Adrenal gland (tissue), 12 donors: Measurements from ENCODE around the gene OR2A42. TPM values are rescaled to one million over a fixed set of nuclear protein-coding genes. Genes with fewer than 3 reads are reported as not detected.
"Not testable (repeated sequence)": the region's sequence is repeated elsewhere in the genome, so short reads cannot be mapped to it uniquely, and the experiment has no call there.

Source experiments
- DNase-seq, 7 donors: peaks; one replicate each; pipeline ENCODE4 v3.0.0-alpha.2; 2019 to 2020
- H3K27ac ChIP-seq, 5 donors: fragments of 200-600 bp; sonication (generic) in 4 of 5; 1 replicate in 3 of 5; 2 replicates in 2 of 5; pipeline versions ENCODE4 v1.5.1 to v1.8.0; 2016 to 2020; ENCODE audit warnings: mild to moderate bottlenecking in 1 of 5
- H3K27me3 ChIP-seq: fragments of 200-600 bp; 2 replicates; pipeline ENCODE4 v1.8.0; 2021
- H3K36me3 ChIP-seq, 2 donors: fragments of 200-600 bp; replicated peaks in 1 of 2; 1 replicate in 1 of 2; 2 replicates in 1 of 2; pipeline versions ENCODE4 v1.5.1 to v1.8.0; 2018 to 2022
- H3K4me1 ChIP-seq, 2 donors: fragments of 200-600 bp; replicated peaks in 1 of 2; 1 replicate in 1 of 2; 2 replicates in 1 of 2; pipeline versions ENCODE4 v1.5.1 to v1.8.0; 2018 to 2021
- H3K4me3 ChIP-seq, 4 donors: fragments of 200-600 bp; sonication (generic) in 3 of 4; one replicate each; pipeline ENCODE4 v1.5.1; 2016 to 2018
- H3K9me3 ChIP-seq, 3 donors: fragments of 200-600 bp; sonication (generic) in 1 of 3; replicated peaks in 1 of 3; 1 replicate in 2 of 3; 2 replicates in 1 of 3; pipeline versions ENCODE4 v1.5.1 to v1.8.0; 2016 to 2021
- WGBS, 4 donors: extraction: QIAGEN DNeasy Blood & Tissue Kit in 2 of 4; methylation state at CpG; one replicate each; pipeline versions ENCODE4 v1.1.5 to v1.1.7; 2013 to 2017; 5-methylcytosine and 5-hydroxymethylcytosine counted together
- intact Hi-C, 2 donors: fragments of 100-400 bp; cut with DNase I; formaldehyde crosslinking; loops; one replicate each; pipeline versions ENCODE4 v1.14.1 to v1.15.0; 2022 to 2023
- polyA plus RNA-seq, 3 donors: library from polyadenylated mRNA; stranded (reverse); fragments of 200-250 nt in 2 of 3; fragments of 350-450 nt in 1 of 3; fragmentation: Illumina TruSeq in 1 of 3; extraction: RNeasy Lipid Tissue Mini Kit (QIAGEN cat#74804) in 1 of 3; gene quantifications; one replicate each; pipeline ENCODE4 v1.2.3, GENCODE V29; 2013 to 2014
- total RNA-seq, 9 donors: library from RNA; depleted of rRNA in 4 of 9; stranded (reverse); fragments of >200 nt in 4 of 9; fragments of 120-200 nt in 1 of 9; fragmentation: NEBNext Ultra II Directional in 1 of 9; extraction: Animal tissue kit (Norgen Biotek cat#: 25700) in 1 of 9; gene quantifications; one replicate each; pipeline versions ENCODE4 v1.1.0 to v1.2.4, GENCODE V29; 2013 to 2023
- TF ChIP-seq, protein P1 (sequence below), 6 experiments: fragments of 450-650 bp in 4 of 6; fragments of 200-600 bp in 2 of 6; sonication (generic) in 1 of 6; IDR thresholded peaks; 1 replicate in 5 of 6; 2 replicates in 1 of 6; pipeline versions ENCODE4 v1.5.1 to v1.8.0; 2016 to 2021; ENCODE audit warnings: antibody characterized with exemption in 6 of 6, mild to moderate bottlenecking in 2 of 6, moderate library complexity in 1 of 6
- donor health status: healthy with polysubstance abuse.
- donor health status: Bipolar disorder and iron deficiency.
- donor health status: DM: yes; HTN: yes; CAD: no.
- donor health status: DM: no; HTN: no; CAD: no.
- donor health status: DM: no; HTN: no; CAD: no.
- donor health status: DM: yes; HTN: yes; CAD: no.

Gene OR2A42
- total and polyA plus RNA-seq, 12 donors, result 0.07 to 0.18 (median 0.12) TPM; not detected in 6

DNA sequence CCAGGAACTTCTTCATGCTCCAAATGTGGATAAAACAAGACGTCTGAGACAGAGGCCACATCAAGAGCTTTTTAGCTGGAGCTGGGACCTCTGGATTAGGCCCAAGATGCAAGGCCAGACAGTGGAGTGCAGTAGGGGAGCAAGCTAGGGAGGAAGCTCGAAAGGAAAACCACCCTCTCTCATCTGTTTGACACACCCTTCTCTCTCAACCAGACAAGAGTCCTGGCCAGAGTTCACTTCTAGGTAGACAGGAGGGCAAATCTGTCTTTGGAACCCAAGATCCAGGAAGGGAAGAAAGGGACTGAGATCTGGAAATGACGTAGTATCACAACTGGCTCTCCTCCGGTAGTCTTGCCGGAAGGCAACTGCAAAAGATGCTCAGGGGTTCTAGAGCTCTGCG, 45.0 kb downstream of the OR2A42 start:
- H3K4me1 ChIP-seq, H3K9me3 ChIP-seq, H3K4me3 ChIP-seq, intact Hi-C loops, DNase-seq, H3K27me3 ChIP-seq, H3K36me3 ChIP-seq, H3K27ac ChIP-seq: not testable (repeated sequence)
- WGBS, 4 donors, result no CpG with 5 or more reads among the region's 6 CpGs

DNA sequence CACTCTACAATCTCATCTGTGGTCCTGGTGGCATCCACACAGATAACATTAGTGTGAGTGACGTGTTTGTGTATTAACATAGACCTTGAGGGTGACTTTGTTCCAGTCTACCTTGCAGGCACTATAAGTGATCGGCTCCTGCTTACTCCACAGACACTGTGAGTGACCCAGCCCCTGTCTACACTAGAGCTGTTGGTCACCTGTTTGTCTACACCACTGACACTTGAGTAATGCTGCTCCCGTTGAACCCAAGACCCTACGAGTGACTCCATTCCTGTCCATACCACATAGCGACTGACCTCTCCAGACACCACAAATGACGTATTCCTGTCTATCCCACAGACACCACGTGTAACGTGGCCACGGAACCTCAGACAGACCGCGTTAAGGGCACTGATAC, 45.6 kb downstream of the OR2A42 start:
- H3K9me3 ChIP-seq, DNase-seq, H3K27me3 ChIP-seq, H3K36me3 ChIP-seq, H3K4me3 ChIP-seq, H3K27ac ChIP-seq, H3K4me1 ChIP-seq, intact Hi-C loops: not testable (repeated sequence)
- no CpG with 5 or more reads among the region's 11 CpGs for WGBS, 4 donors

DNA sequence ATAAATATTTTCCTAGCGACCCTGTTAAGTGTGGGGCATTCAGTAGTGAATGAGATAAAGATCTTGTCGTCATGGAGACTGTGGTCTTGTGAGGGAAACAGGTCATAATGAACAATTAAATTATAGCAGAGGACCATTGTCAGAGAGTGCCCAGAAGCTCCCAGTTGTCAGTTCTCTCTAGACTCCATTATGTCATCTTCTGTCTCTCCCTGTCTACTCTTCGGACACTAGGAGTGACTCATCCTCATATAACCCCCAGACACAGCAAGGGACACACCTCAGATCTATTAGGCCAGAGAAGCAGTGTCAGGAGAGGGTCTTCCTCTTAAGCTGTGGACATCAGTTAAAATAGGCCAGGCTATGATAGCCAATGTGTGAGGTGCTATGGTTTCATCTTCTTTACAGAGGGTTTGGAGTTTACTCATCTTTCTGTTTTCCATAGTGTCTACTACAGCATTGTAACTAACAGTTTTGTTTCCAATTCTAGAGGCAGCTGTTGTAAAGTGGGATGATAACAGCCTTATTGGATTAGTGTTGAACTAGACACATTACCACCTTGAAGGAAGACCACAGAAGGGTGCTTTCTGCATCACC, 50.7 kb downstream of the OR2A42 start:
- H3K9me3 ChIP-seq, intact Hi-C loops, H3K36me3 ChIP-seq, H3K4me1 ChIP-seq, DNase-seq, H3K27ac ChIP-seq, H3K27me3 ChIP-seq, H3K4me3 ChIP-seq: not testable (repeated sequence)
- WGBS, 4 donors, result no CpG with 5 or more reads among the region's 3 CpGs

DNA sequence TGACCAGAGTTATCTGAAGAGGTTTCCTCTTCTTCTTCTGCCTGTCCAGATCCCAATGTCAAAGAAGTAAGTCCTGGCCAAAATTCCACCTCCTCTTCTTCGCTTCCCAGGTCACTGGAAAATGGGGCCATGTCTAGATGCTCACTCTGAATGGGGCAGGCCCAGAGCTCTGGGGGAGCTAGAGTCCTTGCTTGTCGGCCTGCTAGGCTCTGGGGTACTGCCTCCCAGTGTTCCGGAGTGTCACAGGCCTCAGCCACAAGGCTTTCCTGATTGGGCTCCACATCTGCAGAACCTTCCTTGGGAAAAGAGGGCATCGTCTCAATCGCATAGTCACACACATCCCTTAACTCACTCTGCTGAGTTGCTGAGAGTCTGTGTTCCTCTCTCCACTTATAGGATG, 51.6 kb downstream of the OR2A42 start:
- H3K36me3 ChIP-seq, H3K9me3 ChIP-seq, DNase-seq, H3K4me1 ChIP-seq, H3K27ac ChIP-seq, H3K4me3 ChIP-seq, intact Hi-C loops, H3K27me3 ChIP-seq: not testable (repeated sequence)
- WGBS, 4 donors, result no CpG with 5 or more reads among the region's 5 CpGs

DNA sequence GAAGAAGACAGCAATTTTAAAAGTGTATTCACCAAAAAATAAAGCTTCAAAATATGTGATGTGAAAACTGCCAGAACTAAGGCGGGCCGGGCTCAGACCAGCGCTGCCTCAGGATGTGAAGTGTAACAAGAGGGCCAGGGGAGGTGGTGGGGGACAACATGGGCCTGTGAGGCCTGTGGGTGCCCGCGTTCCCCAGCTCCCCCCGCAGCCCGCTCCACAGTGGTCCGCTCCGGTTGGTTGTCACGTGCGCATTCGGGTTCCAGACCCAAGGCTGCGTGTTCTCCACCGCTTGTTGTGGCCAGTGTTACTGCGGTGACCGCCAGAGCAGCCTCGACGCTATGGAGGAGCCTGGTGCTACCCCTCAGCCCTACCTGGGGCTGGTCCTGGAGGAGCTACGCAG, 56.2 kb downstream of the OR2A42 start, which contains the start of gene CTAGE4:
TSS of gene CTAGE4 (plus strand) at position 301 of the 400 bp plus-strand sequence. CDS start at position 339, 38 bp downstream.
- H3K4me3 ChIP-seq, DNase-seq, H3K27me3 ChIP-seq, H3K4me1 ChIP-seq, H3K36me3 ChIP-seq, H3K27ac ChIP-seq, H3K9me3 ChIP-seq, intact Hi-C loops: not testable (repeated sequence)
- WGBS, 4 donors, result 67% methylated on average over 1 of the region's 19 CpGs; no CpG with 5 or more reads in 3 of the 4 donors

DNA sequence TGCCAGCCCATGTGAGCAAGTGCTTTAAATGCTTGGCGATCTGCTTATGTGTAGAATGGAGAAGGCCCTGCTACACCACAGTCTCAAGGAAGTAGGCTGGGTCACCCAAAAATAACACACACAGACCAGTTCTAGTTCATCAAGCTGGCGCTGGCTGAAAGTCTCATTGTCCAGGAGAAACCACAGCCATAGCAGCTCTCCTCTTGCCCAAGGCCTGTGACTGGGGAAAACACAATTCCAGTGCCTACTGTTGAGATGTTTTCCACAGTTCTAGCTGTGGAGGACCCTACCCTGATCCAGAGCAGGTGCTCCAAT, 60.3 kb downstream of the OR2A42 start:
- DNase-seq, intact Hi-C loops, H3K36me3 ChIP-seq, H3K4me1 ChIP-seq, H3K4me3 ChIP-seq, H3K27ac ChIP-seq, H3K27me3 ChIP-seq, H3K9me3 ChIP-seq: not testable (repeated sequence)
- WGBS, 4 donors, result 63 to 68% methylated on average over 1 of the region's 2 CpGs; no CpG with 5 or more reads in 2 of the 4 donors

DNA sequence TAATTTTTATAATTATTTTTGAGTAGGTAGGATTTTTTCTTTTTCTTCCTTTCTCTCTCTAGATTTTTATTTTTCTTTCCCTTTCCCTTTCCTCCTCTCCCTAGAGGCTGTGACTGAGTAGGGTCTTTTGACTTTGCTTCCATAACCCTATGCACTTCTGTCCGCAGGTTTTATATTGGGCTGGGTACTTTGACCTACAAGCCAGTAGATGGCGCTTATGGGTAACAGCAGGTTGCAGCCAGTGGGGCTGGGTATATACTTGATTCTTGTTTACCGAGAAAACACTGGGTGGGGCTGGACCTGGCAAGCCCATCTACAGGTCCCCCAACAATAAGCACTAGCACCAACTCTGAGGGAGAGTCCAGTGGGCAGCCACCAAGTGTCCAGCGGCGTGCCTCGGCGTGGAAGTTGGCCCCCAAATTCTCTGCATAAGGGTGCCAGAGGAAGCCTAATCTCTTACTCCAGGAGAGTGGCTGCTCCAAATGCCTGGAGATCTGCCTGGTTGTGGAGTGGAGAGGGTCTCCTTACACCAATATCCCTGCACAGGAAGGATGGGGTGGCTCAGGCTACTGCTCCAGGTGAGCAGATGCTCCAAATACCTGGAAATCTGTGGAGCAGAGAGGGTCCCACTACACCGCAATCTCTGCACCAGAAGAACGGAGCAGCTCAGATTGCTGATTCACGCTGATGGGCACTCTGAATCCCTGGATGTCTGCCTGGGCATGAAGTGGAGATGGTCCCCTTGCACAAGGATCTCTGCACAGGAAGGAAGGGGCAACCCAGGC, 60.8 kb downstream of the OR2A42 start:
- H3K9me3 ChIP-seq, H3K27me3 ChIP-seq, H3K4me1 ChIP-seq, H3K36me3 ChIP-seq, H3K27ac ChIP-seq, H3K4me3 ChIP-seq, intact Hi-C loops: not testable (repeated sequence)
- TF ChIP-seq, protein P1, sequence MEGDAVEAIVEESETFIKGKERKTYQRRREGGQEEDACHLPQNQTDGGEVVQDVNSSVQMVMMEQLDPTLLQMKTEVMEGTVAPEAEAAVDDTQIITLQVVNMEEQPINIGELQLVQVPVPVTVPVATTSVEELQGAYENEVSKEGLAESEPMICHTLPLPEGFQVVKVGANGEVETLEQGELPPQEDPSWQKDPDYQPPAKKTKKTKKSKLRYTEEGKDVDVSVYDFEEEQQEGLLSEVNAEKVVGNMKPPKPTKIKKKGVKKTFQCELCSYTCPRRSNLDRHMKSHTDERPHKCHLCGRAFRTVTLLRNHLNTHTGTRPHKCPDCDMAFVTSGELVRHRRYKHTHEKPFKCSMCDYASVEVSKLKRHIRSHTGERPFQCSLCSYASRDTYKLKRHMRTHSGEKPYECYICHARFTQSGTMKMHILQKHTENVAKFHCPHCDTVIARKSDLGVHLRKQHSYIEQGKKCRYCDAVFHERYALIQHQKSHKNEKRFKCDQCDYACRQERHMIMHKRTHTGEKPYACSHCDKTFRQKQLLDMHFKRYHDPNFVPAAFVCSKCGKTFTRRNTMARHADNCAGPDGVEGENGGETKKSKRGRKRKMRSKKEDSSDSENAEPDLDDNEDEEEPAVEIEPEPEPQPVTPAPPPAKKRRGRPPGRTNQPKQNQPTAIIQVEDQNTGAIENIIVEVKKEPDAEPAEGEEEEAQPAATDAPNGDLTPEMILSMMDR (IDR thresholded peaks at IDR 0.05), result peak; percentile 15 to 65 (median 50)
- DNase-seq, result peak in 3 of 7 donors; percentile 17 to 57 (median 24)
- WGBS, 4 donors, result 0 to 41% (median 25%) methylated on average over 2 to 10 of the region's 10 CpGs

Other genes starting within 250 kb of the OR2A42 start
- not detected for gene OR6B1, start 239.3 kb downstream of the OR2A42 start, total RNA-seq
- gene OR6B1, start 239.3 kb downstream of the OR2A42 start, polyA plus RNA-seq, result under 1 TPM in 1 of 3 donors, not detected in 2; under 0.01 TPM
- under 1 TPM in 1 of 9 donors, not detected in 8; under 0.01 TPM for gene OR2A5, start 190.7 kb downstream of the OR2A42 start, total RNA-seq
- not detected for gene OR2A5, start 190.7 kb downstream of the OR2A42 start, polyA plus RNA-seq
- not detected for gene OR2A25, start 169.8 kb downstream of the OR2A42 start, total RNA-seq
- not detected for gene OR2A25, start 169.8 kb downstream of the OR2A42 start, polyA plus RNA-seq
- gene OR2A12, start 153.3 kb downstream of the OR2A42 start, total RNA-seq, result not detected
- gene OR2A12, start 153.3 kb downstream of the OR2A42 start, polyA plus RNA-seq, result not detected
- gene OR2A2, start 130.0 kb downstream of the OR2A42 start, total RNA-seq, result not detected
- gene OR2A2, start 130.0 kb downstream of the OR2A42 start, polyA plus RNA-seq, result not detected
- gene OR2A14, start 116.4 kb downstream of the OR2A42 start, total RNA-seq, result not detected
- gene OR2A14, start 116.4 kb downstream of the OR2A42 start, polyA plus RNA-seq, result not detected
- gene CTAGE4, start 56.1 kb downstream of the OR2A42 start, total RNA-seq, result 1 to 10 TPM in 1 of 9 donors, under 1 TPM in 5, not detected in 3; 0.23 to 2.3 (median 0.35) TPM
- 1 to 10 TPM in 1 of 3 donors, under 1 TPM in 1, not detected in 1; 0.88 to 1.1 TPM for gene CTAGE4, start 56.1 kb downstream of the OR2A42 start, polyA plus RNA-seq
- 1 to 10 TPM in 7 of 9 donors, under 1 TPM in 2; 0.44 to 2.9 (median 1.1) TPM for gene ARHGEF35, start 43.8 kb downstream of the OR2A42 start, total RNA-seq
- gene ARHGEF35, start 43.8 kb downstream of the OR2A42 start, polyA plus RNA-seq, result 1 to 10 TPM; 1.5 to 2.8 (median 1.8) TPM
- gene OR2A7, start 25.2 kb upstream of the OR2A42 start, total RNA-seq, result 1 to 10 TPM in 2 of 9 donors, under 1 TPM in 6, not detected in 1; 0.36 to 3.2 (median 0.88) TPM
- under 1 TPM in 2 of 3 donors, not detected in 1; 0.37 to 0.40 TPM for gene OR2A7, start 25.2 kb upstream of the OR2A42 start, polyA plus RNA-seq
- 1 to 10 TPM in 1 of 9 donors, under 1 TPM in 2, not detected in 6; 0.22 to 1.9 (median 0.87) TPM for gene CTAGE8, start 29.7 kb upstream of the OR2A42 start, total RNA-seq
- under 1 TPM in 2 of 3 donors, not detected in 1; 0.24 to 0.40 TPM for gene CTAGE8, start 29.7 kb upstream of the OR2A42 start, polyA plus RNA-seq
- gene OR2A1, start 72.8 kb upstream of the OR2A42 start, total RNA-seq, result under 1 TPM in 3 of 9 donors, not detected in 6; 0.11 to 0.20 (median 0.14) TPM
- under 1 TPM in 2 of 3 donors, not detected in 1; 0.13 to 0.16 TPM for gene OR2A1, start 72.8 kb upstream of the OR2A42 start, polyA plus RNA-seq
- 10 to 100 TPM in 1 of 9 donors, 1 to 10 TPM in 7, under 1 TPM in 1; 0.50 to 10.1 (median 5.0) TPM for gene ARHGEF5, start 115.8 kb upstream of the OR2A42 start, total RNA-seq
- 1 to 10 TPM; 1.0 to 3.5 (median 1.7) TPM for gene ARHGEF5, start 115.8 kb upstream of the OR2A42 start, polyA plus RNA-seq
- gene NOBOX, start 164.1 kb upstream of the OR2A42 start, total RNA-seq, result not detected
- gene NOBOX, start 164.1 kb upstream of the OR2A42 start, polyA plus RNA-seq, result not detected